Measurements from ENCODE around the gene ROGDI. TPM values are rescaled to one million over a fixed set of nuclear protein-coding genes. Genes with fewer than 3 reads are reported as not detected.

ROGDI gene
- total RNA-seq, 1 experiment from 2014 or later: 32.1 TPM

GRCh38 chr16:4800290-4801041, 2.0 kb downstream of the ROGDI start (continued):
- TF ChIP-seq, protein P1, sequence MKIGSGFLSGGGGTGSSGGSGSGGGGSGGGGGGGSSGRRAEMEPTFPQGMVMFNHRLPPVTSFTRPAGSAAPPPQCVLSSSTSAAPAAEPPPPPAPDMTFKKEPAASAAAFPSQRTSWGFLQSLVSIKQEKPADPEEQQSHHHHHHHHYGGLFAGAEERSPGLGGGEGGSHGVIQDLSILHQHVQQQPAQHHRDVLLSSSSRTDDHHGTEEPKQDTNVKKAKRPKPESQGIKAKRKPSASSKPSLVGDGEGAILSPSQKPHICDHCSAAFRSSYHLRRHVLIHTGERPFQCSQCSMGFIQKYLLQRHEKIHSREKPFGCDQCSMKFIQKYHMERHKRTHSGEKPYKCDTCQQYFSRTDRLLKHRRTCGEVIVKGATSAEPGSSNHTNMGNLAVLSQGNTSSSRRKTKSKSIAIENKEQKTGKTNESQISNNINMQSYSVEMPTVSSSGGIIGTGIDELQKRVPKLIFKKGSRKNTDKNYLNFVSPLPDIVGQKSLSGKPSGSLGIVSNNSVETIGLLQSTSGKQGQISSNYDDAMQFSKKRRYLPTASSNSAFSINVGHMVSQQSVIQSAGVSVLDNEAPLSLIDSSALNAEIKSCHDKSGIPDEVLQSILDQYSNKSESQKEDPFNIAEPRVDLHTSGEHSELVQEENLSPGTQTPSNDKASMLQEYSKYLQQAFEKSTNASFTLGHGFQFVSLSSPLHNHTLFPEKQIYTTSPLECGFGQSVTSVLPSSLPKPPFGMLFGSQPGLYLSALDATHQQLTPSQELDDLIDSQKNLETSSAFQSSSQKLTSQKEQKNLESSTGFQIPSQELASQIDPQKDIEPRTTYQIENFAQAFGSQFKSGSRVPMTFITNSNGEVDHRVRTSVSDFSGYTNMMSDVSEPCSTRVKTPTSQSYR (CRISPR knock-in tag; IDR thresholded peaks at IDR 0.05): no peak
- TF ChIP-seq, protein P2, sequence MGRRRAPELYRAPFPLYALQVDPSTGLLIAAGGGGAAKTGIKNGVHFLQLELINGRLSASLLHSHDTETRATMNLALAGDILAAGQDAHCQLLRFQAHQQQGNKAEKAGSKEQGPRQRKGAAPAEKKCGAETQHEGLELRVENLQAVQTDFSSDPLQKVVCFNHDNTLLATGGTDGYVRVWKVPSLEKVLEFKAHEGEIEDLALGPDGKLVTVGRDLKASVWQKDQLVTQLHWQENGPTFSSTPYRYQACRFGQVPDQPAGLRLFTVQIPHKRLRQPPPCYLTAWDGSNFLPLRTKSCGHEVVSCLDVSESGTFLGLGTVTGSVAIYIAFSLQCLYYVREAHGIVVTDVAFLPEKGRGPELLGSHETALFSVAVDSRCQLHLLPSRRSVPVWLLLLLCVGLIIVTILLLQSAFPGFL (CRISPR knock-in tag; IDR thresholded peaks at IDR 0.05; ENCODE audit: borderline replicate concordance): no peak
- TF ChIP-seq CTCF (IDR thresholded peaks at IDR 0.05): no peak

DNA sequence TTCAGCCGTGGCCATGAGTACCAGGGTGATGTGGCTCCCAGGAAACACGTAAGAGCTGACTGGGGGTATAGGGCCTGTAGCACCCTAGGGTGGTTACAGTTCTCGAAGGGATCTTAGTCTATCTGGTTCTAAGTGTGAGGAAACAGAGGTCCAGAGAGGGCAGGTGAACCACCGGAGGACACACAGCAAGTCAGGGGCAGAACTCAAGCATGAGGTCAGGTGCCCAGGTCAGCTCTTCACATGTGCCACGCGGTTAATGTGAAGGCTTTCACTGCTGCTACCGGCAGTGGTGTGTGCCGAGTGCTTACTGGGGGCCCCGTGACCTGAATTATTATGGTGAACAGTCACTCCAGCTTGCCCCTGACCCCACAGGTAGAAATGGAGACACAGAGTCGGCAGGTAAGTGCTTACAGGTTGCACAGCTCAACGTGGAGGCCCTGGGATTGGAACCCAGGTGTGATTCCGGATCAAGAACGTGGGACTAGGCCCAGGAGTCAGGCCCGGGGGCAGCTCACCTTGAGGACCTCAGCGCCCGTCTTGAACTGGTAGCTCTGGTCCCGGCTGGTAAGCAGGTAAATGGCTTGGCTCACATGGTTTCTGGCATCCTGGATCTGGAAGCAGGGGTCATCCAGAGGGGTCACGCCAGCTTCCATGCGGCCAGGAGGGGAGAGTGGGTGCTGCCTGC, 3.1 kb downstream of the ROGDI start:
- POLR2A ChIA-PET: no interaction called here
- no peaks in the 10 kb centered on the region for H3K9me3 Mint-ChIP-seq
- DNase-seq (ENCODE audit: low spot score) (no peak), ATAC-seq (no peak)
- H3K27me3 Mint-ChIP-seq (ENCODE audit: low read depth): no peaks in the 10 kb centered on the region
- no peak overlapping the region for H3K27ac Mint-ChIP-seq
- no peak for TF ChIP-seq TEAD1 (CRISPR knock-in tag; IDR thresholded peaks at IDR 0.05)
- TF ChIP-seq NR3C1 (CRISPR knock-in tag; conservative IDR thresholded peaks at IDR 0.05; ENCODE audit: low read depth): no peak
- no peak for TF ChIP-seq EMX1 (CRISPR knock-in tag; IDR thresholded peaks at IDR 0.05)
- no peak for TF ChIP-seq SOX15 (CRISPR knock-in tag; IDR thresholded peaks at IDR 0.05)
- H3K4me1 Mint-ChIP-seq: peaks cover 18% of the 10 kb centered on the region
- CTCF ChIA-PET: no interaction called here
- no peak overlapping the region for H3K4me3 Mint-ChIP-seq
- peaks cover 4% of the 10 kb centered on the region; the same call in 1 of the 2 replicates for H3K36me3 Mint-ChIP-seq

DNA sequence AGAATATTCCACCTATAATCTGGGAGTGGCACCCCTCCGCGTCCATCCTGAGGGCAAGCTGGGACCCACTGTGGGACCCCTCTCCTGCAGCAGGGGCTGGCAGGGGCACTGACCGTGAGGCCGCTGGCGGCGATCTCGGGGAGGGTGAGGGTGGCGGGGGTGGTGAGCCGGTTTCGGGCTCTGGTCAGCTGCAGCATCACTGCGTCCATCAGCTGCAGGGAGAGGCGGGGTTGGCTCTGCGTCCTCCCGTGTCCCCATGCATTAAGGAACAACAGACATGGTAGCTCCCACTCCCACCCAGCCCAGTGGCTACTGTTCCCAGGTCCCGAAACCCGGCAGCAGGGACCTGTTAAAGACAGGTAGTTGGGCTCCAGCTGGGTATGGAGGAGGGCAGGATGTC, 4.0 kb downstream of the ROGDI start:
- Mint-ChIP-seq H3K27ac (no peak overlapping the region), H3K4me1 (peaks cover 15% of the 10 kb centered on the region), H3K36me3 (peaks cover 4% of the 10 kb centered on the region; the same call in 1 of the 2 replicates), H3K27me3 (ENCODE audit: low read depth) (no peaks in the 10 kb centered on the region), H3K9me3 (no peaks in the 10 kb centered on the region), H3K4me3 (no peak overlapping the region)
- no peak for DNase-seq (ENCODE audit: low spot score)
- TF ChIP-seq ZNF425 (CRISPR knock-in tag; conservative IDR thresholded peaks at IDR 0.05): no peak
- no peak for TF ChIP-seq ZNF671 (CRISPR knock-in tag; IDR thresholded peaks at IDR 0.05)
- TF ChIP-seq HMGA2 (CRISPR knock-in tag; IDR thresholded peaks at IDR 0.05): no peak
- TF ChIP-seq, protein P2 (CRISPR knock-in tag; IDR thresholded peaks at IDR 0.05; ENCODE audit: borderline replicate concordance): no peak
- no peak for TF ChIP-seq ZNF219 (CRISPR knock-in tag; IDR thresholded peaks at IDR 0.05; ENCODE audit: borderline replicate concordance)
- TF ChIP-seq GRHL2 (CRISPR knock-in tag; IDR thresholded peaks at IDR 0.05; ENCODE audit: insufficient replicate concordance, severe bottlenecking): no peak
- ChIA-PET CTCF (no interaction called here), POLR2A (no interaction called here)
- ATAC-seq: no peak
